Stomach smooth muscle (tissue), 2 donors: ENCODE measurements around the gene DIDO1.
"Not testable (repeated sequence)": the region's sequence is repeated elsewhere in the genome, so short reads cannot be mapped to it uniquely, and the experiment has no call there.

Experiments used
- H3K27ac ChIP-seq: one replicate; pipeline ENCODE4 v1.7.0; 2013; ENCODE audit warnings: mild to moderate bottlenecking, low read length, inconsistent platforms
- H3K27me3 ChIP-seq, 2 donors: one replicate each; pipeline ENCODE4 v1.7.0; 2013; ENCODE audit warnings: low read length in 2 of 2; ENCODE audit not compliant: insufficient read depth in 2 of 2, control insufficient read depth in 1 of 2
- H3K36me3 ChIP-seq, 2 donors: one replicate each; pipeline ENCODE4 v1.7.0; 2013; ENCODE audit warnings: low read length in 2 of 2; ENCODE audit not compliant: control insufficient read depth in 2 of 2, insufficient read depth in 2 of 2
- H3K4me1 ChIP-seq: one replicate; pipeline ENCODE4 v1.7.0; 2013; ENCODE audit warnings: low read length; ENCODE audit not compliant: control insufficient read depth, insufficient read depth
- H3K4me3 ChIP-seq, 2 donors: one replicate each; pipeline ENCODE4 v1.7.0; 2013; ENCODE audit warnings: low read length in 2 of 2
- H3K9ac ChIP-seq, 2 donors: one replicate each; pipeline ENCODE4 v1.7.0; 2013; ENCODE audit warnings: low read length in 2 of 2, mild to moderate bottlenecking in 1 of 2
- H3K9me3 ChIP-seq, 2 donors: one replicate each; pipeline ENCODE4 v1.7.0; 2013; ENCODE audit warnings: low read length in 2 of 2; ENCODE audit not compliant: control insufficient read depth in 2 of 2
- donor health status: healthy.
- donor health status: Pancreatic carcinoma.

Gene DIDO1

DNA sequence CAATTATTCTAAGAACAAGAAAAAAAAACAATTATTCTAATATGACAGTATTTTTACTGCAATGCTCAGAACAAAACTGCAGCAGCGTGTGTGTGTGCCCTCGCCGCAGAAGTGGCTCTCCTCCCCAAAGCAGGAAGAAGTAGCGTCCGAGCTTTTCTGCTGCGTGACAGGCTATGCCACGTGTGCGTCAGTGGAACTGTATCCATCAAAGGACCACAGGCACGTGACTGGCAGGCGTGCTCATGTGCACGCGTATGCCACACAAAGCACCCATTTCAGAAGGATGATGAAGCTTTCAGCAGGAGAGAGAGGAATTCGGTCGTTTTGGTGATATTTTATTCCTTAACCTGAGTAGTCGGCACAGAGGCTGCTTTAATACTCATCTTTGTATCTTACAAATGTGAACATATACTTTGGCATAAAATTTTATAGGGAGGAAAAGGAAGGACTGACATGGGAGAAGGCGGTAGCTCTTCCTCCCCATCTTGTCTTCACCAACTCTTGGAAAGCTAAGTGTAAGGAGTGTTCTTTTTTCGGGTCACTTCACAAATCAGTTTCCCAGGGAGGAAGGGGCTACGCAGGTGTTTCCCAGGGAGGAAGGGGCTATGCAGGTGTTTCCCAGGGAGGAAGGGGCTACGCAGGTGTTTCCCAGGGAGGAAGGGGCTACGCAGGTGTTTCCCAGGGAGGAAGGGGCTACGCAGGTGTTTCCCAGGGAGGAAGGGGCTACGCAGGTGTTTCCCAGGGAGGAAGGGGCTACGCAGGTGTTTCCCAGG is 68.1 kb downstream of the DIDO1 start:
- Histone ChIP-seq H3K9ac (no peak overlapping the region), H3K9me3 (no peaks in the 10 kb centered on the region), H3K4me3 (no peak overlapping the region), H3K27ac (no peak overlapping the region), H3K27me3 (peaks cover 0 to 11% of the 10 kb centered on the region in 2 donors), H3K4me1 (peaks cover 7% of the 10 kb centered on the region), H3K36me3 (peaks cover 6 to 8% of the 10 kb centered on the region in 2 donors)

DNA sequence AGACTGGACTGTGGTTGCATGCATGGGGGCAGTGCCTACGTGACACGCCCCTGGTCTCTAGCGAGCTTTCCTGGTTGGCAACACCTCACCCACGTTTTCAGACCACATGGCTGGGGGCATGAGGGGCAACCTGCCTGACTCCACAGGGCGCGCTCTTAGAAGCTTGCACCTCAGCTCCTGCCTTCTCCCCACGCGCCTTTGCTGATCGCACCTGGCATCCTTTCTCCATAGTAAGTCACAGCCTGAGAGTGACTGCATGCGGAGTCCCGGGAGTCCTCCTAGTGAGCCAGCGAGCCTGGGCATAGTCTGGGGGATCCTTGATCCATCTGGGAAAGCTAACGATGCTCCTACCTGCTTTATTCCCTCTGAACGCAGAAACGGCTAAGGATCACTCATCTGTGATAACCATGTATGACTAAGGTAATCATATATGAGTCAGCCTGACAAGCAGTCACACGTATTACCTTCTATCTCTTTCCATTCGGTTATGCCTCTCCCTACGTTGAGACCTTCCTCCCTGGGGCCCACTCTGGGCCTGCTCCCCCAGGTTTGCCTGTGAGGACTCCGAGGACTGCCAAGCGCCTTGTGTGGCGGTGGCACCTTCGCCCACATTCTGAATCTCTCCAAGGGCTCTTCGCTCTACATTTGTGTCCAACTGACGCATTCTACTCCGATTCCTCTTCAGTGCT is 69.2 kb downstream of the DIDO1 start:
- H3K27me3 ChIP-seq: peaks cover 0 to 11% of the 10 kb centered on the region in 2 donors
- H3K27ac ChIP-seq: no peak overlapping the region
- peaks cover 7% of the 10 kb centered on the region for H3K4me1 ChIP-seq
- H3K9ac ChIP-seq: no peak overlapping the region
- H3K9me3 ChIP-seq: no peaks in the 10 kb centered on the region
- no peak overlapping the region for H3K4me3 ChIP-seq
- peaks cover 8 to 9% of the 10 kb centered on the region in 2 donors for H3K36me3 ChIP-seq

DNA sequence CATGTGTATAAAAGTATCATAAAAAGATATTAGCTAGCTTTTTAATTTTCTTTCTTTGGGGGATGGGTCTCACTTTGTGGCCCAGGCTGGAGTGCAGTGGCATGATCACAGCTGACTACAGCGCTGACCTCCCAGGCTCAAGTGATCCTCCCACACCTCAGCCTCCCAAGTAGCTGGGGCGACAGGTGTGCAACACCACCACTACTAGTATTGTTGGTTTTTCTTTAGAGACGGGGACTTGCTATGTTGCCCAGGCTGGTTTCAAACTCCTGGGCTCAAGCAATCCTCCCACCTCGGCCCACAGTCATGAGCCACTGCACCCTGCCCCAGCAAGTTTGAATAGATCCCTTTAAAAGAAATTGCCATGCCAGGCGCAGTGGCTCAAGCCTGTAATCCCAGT is 71.2 kb downstream of the DIDO1 start:
- Histone ChIP-seq H3K36me3 (peaks cover 8 to 9% of the 10 kb centered on the region in 2 donors), H3K27ac (no peak overlapping the region), H3K9me3 (no peaks in the 10 kb centered on the region)

DNA sequence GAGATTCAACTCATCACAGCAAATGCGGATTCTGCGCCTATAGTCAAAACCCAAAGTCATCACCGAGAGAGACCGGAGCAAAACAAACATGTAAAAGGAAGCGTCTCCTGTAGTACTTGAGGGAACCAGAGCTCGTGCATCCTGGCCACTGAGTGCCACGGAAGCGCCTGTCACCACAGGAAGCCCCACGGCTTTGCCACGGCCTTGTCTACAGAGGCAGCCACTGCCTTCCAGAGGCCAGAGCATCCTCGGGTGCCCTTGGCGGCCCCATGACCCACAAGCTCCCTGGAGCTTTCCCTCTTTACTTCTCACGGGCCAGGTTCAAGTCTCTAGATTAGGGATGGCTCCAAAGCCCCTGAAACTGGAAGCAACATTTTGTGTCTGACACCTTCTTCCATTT is 72.2 kb downstream of the DIDO1 start:
- H3K36me3 ChIP-seq: peaks cover 8 to 9% of the 10 kb centered on the region in 2 donors

More for the DNA sequence above, 71.2 kb downstream of the DIDO1 start:
- Histone ChIP-seq H3K9ac (no peak overlapping the region), H3K4me3 (no peak overlapping the region), H3K4me1 (peaks cover under 1% of the 10 kb centered on the region), H3K27me3 (peaks cover 0 to 5% of the 10 kb centered on the region in 2 donors)

DNA sequence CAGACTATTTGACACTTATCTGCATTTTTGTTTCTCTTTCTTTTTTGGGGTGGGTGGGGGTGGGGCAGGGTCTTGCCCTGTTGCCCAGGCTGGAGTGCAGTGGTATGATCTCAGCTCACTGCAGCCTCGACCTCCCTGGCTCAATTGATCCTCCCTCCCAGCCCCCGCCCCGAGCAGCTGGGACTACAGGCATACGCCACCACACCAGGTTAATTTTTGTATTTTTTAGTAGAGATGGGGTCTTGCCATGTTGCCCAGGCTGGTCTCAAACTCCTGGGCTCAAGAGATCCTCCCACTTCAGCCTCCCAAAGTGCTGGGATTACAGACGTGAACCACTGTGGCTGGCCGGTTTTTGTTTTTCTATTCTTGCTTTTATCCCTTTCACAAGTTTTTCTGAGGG is 73.0 kb downstream of the DIDO1 start:
- not testable (repeated sequence) for H3K4me1 ChIP-seq, H3K27me3 ChIP-seq, H3K9me3 ChIP-seq, H3K4me3 ChIP-seq, H3K9ac ChIP-seq, H3K36me3 ChIP-seq, H3K27ac ChIP-seq

More for the DNA sequence above, 72.2 kb downstream of the DIDO1 start:
- Histone ChIP-seq H3K27me3 (no peaks in the 10 kb centered on the region), H3K9me3 (no peaks in the 10 kb centered on the region), H3K4me1 (no peaks in the 10 kb centered on the region), H3K4me3 (no peak overlapping the region), H3K9ac (no peak overlapping the region), H3K27ac (no peak overlapping the region)

DNA sequence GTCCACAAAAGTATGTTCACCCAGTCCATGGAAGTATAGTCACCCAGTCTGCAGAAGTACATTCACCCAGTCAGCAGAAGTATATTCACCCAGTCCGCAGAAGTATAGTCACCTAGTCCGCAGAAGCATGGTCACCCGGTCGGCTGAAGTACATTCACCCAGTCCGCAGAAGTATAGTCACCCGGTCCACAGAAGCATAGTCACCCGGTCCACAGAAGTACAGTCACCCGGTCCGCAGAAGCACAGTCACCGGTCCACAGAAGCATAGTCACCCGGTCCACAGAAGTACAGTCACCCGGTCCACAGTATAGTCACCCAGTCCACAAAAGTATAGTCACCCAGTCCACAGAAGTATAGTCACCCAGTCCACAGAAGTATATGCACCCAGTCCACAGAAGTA is 73.5 kb downstream of the DIDO1 start:
- Histone ChIP-seq H3K4me3 (no peak overlapping the region), H3K27me3 (no peaks in the 10 kb centered on the region), H3K9ac (no peak overlapping the region), H3K9me3 (no peaks in the 10 kb centered on the region), H3K4me1 (no peaks in the 10 kb centered on the region), H3K36me3 (peaks cover 6 to 8% of the 10 kb centered on the region in 2 donors), H3K27ac (no peak overlapping the region)

DNA sequence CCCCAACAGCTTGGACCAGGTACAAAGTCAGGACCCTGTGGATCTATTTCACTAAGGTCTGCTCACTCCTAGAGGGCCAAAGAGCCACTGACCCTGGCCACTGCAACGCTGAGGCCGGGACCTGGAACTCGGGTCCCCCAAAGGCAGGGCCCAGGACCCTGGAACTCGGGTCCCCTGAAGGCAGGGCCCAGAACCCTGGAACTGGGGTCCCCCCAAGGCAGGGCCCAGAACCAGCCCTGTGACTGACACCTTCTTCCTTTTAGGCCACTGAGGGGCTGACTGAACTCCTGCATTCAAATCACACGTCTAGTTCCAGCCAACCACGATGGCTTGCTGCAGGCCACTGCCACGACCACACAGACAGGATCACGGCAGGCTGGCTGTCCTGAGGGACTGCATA is 74.1 kb downstream of the DIDO1 start:
- Histone ChIP-seq H3K4me1 (no peaks in the 10 kb centered on the region), H3K4me3 (no peak overlapping the region), H3K27me3 (no peaks in the 10 kb centered on the region), H3K9ac (no peak overlapping the region), H3K27ac (no peak overlapping the region), H3K36me3 (peaks cover 5% of the 10 kb centered on the region in 2 donors), H3K9me3 (no peaks in the 10 kb centered on the region)

DNA sequence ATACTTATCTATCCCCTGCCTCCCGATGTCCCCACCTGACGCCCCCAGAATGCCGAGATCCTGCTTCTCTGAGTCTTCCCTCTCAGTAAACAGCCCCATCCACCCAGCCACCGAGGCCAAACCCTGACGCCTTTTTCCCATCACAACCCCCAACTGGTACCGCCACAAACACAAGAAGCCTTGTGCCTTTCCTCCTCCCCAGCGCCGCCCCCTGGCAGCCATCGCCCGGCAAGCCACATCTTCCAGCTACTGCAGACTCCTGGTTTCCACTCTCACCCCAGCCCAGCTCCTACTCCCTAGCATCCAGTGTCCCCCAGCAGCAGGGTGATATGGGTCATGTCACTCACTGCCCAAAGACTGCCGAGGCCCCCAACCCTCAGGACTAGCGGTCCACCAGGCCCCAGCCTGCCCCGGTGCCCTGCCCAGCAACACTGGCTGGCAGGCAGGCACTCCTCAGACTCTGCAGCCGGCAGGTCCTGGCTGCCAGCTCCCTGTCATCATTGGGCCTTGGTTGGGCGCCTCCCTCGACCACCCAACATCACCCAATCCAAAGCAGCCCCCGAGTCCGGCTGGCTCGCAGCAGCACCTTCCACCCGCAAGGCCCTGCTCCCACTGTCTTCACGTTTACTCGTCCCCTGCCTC is 75.9 kb downstream of the DIDO1 start:
- Histone ChIP-seq H3K4me3 (no peak overlapping the region), H3K9ac (no peak overlapping the region), H3K27ac (no peak overlapping the region), H3K36me3 (peaks cover 0 to 3% of the 10 kb centered on the region in 2 donors), H3K9me3 (no peaks in the 10 kb centered on the region), H3K4me1 (no peaks in the 10 kb centered on the region), H3K27me3 (no peaks in the 10 kb centered on the region)

DNA sequence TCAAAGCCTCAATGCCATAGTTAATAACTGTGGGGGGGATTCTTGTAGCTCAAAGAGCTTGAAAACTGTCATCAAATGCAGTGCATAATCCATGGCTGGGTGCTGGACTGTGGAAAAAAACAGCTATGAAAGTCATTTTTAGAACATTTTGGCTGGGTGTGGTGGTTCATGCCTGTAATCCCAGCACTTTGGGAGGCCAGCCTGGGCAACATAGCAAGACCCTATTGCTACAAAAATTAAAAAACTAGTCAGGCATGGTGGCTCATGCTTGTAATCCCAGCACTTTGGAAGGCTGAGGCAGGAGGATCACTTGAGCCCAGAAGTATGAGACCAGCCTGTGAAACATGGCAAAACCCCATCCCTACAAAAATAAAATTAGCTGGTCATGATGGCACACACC is 76.9 kb downstream of the DIDO1 start:
- Histone ChIP-seq H3K9me3 (no peaks in the 10 kb centered on the region), H3K27me3 (no peaks in the 10 kb centered on the region), H3K4me1 (no peaks in the 10 kb centered on the region), H3K4me3 (no peak overlapping the region), H3K36me3 (peaks cover 0 to 3% of the 10 kb centered on the region in 2 donors), H3K9ac (no peak overlapping the region), H3K27ac (no peak overlapping the region)

DNA sequence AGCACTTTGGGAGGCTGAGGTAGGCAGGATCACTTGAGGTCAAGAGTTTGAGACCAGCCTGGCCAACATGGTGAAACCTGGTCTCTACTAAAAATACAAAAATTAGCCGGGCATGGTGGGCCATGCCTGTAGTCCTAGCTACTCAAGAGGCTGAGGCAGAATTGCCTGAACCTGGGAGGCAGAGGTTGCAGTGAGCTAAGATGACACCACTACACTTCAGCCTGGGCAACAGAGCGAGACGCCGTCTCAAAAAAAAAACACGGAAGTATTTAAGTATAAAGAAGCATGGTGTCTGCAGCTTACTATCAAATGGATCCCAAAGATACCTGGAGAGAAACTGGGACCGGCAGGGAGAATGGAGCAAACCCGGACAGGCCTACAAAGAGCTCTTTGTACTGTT is 77.4 kb downstream of the DIDO1 start:
- not testable (repeated sequence) for H3K9me3 ChIP-seq, H3K36me3 ChIP-seq, H3K9ac ChIP-seq, H3K27me3 ChIP-seq, H3K27ac ChIP-seq, H3K4me3 ChIP-seq, H3K4me1 ChIP-seq
